HEK293T (cell line): ENCODE results near the gene PHAF1.

ENCODE experiments used
- FOXA1 ChIP-seq: fragments of 450-650 bp; IDR thresholded peaks from 2 replicates; pipeline ENCODE4 v1.6.1; 2016; ENCODE audit warnings: mild to moderate bottlenecking
- NFRKB ChIP-seq: fragments of 450-650 bp; IDR thresholded peaks from 2 replicates; pipeline ENCODE4 v1.6.1; 2016; ENCODE audit warnings: mild to moderate bottlenecking, moderate library complexity

DNA sequence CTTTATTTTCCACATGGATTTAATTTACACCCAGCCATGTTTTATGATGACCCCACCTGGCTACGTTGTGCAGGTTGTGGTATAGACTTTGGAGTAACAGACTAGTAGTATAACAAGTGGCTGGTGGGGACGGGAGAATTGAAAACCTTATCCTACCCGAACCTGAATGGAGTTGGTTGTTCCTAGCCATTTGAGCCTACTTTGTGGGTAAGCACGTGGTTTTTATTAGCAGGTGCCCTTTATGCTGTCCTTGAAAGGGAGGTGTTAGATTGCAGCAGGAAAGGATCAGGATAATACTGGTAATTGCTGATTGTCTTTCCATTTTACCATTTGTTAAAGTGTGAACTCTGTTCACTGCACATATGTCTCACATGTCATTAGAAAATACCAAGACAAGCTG, 31.9 kb upstream of the PHAF1 start:
- no peak for TF ChIP-seq FOXA1
- no peak for TF ChIP-seq NFRKB
